ENCODE results near the gene PLD6.
"Not testable (repeated sequence)": the region's sequence is repeated elsewhere in the genome, so short reads cannot be mapped to it uniquely, and the experiment has no call there.

The PLD6 gene

GRCh38 chr17:17186051-17186450 lies 20.1 kb downstream of the PLD6 start:
- no peaks in the 10 kb centered on the region for H3K27me3 ChIP-seq (ENCODE audit: insufficient read depth, low read length)
- peaks cover 56% of the 10 kb centered on the region for H3K36me3 ChIP-seq (ENCODE audit: insufficient read depth, low read length)
- no peak overlapping the region for H3K4me3 ChIP-seq (ENCODE audit: low read length)
- no peaks in the 10 kb centered on the region for H3K9me3 ChIP-seq (ENCODE audit: low read length)
- H3K4me1 ChIP-seq (ENCODE audit: insufficient read depth, low read length): no peaks in the 10 kb centered on the region
- no peak overlapping the region for H2AFZ ChIP-seq (ENCODE audit: low read depth, low read length)

GRCh38 chr17:17184985-17185757 lies 21.0 kb downstream of the PLD6 start:
- H3K36me3 ChIP-seq (ENCODE audit: insufficient read depth, low read length): peaks cover 64% of the 10 kb centered on the region
- not testable (repeated sequence) for H3K4me3 ChIP-seq (ENCODE audit: low read length); H2AFZ ChIP-seq (ENCODE audit: low read depth, low read length)

GRCh38 chr17:17183744-17184143 lies 22.4 kb downstream of the PLD6 start:
- peaks cover 70% of the 10 kb centered on the region for H3K36me3 ChIP-seq (ENCODE audit: insufficient read depth, low read length)
- no peak overlapping the region for H2AFZ ChIP-seq (ENCODE audit: low read depth, low read length)
- H3K27me3 ChIP-seq (ENCODE audit: insufficient read depth, low read length): no peaks in the 10 kb centered on the region
- H3K4me1 ChIP-seq (ENCODE audit: insufficient read depth, low read length): no peaks in the 10 kb centered on the region
- no peaks in the 10 kb centered on the region for H3K9me3 ChIP-seq (ENCODE audit: low read length)
- H3K4me3 ChIP-seq (ENCODE audit: low read length): no peak overlapping the region

More at GRCh38 chr17:17184985-17185757, 21.0 kb downstream of the PLD6 start:
- H3K9me3 ChIP-seq (ENCODE audit: low read length); H3K27me3 ChIP-seq (ENCODE audit: insufficient read depth, low read length); H3K4me1 ChIP-seq (ENCODE audit: insufficient read depth, low read length): not testable (repeated sequence)

- Histone ChIP-seq H3K4me3 (ENCODE audit: low read length) (no peak overlapping the region), H3K9me3 (ENCODE audit: low read length) (no peaks in the 10 kb centered on the region), H2AFZ (ENCODE audit: low read depth, low read length) (no peak overlapping the region), H3K36me3 (ENCODE audit: insufficient read depth, low read length) (peaks cover 70% of the 10 kb centered on the region), H3K4me1 (ENCODE audit: insufficient read depth, low read length) (no peaks in the 10 kb centered on the region), H3K27me3 (ENCODE audit: insufficient read depth, low read length) (no peaks in the 10 kb centered on the region)
Observed at GRCh38 chr17:17182598-17183136, 23.5 kb downstream of the PLD6 start.

- no peak overlapping the region for H3K4me3 ChIP-seq (ENCODE audit: low read length)
- H2AFZ ChIP-seq (ENCODE audit: low read depth, low read length): no peak overlapping the region
- H3K4me1 ChIP-seq (ENCODE audit: insufficient read depth, low read length): no peaks in the 10 kb centered on the region
- H3K9me3 ChIP-seq (ENCODE audit: low read length): no peaks in the 10 kb centered on the region
- no peaks in the 10 kb centered on the region for H3K27me3 ChIP-seq (ENCODE audit: insufficient read depth, low read length)
- peaks cover 77% of the 10 kb centered on the region for H3K36me3 ChIP-seq (ENCODE audit: insufficient read depth, low read length)
Observed at GRCh38 chr17:17181666-17182597, 24.2 kb downstream of the PLD6 start.

- H3K27me3 ChIP-seq (ENCODE audit: insufficient read depth, low read length): no peaks in the 10 kb centered on the region
- peaks cover 79% of the 10 kb centered on the region for H3K36me3 ChIP-seq (ENCODE audit: insufficient read depth, low read length)
- no peaks in the 10 kb centered on the region for H3K9me3 ChIP-seq (ENCODE audit: low read length)
- no peak overlapping the region for H2AFZ ChIP-seq (ENCODE audit: low read depth, low read length)
- no peaks in the 10 kb centered on the region for H3K4me1 ChIP-seq (ENCODE audit: insufficient read depth, low read length)
- no peak overlapping the region for H3K4me3 ChIP-seq (ENCODE audit: low read length)
Observed at GRCh38 chr17:17180741-17181525, 25.2 kb downstream of the PLD6 start.

- Histone ChIP-seq H2AFZ (ENCODE audit: low read depth, low read length) (no peak overlapping the region), H3K27me3 (ENCODE audit: insufficient read depth, low read length) (no peaks in the 10 kb centered on the region), H3K36me3 (ENCODE audit: insufficient read depth, low read length) (peaks cover 84% of the 10 kb centered on the region), H3K4me1 (ENCODE audit: insufficient read depth, low read length) (no peaks in the 10 kb centered on the region), H3K9me3 (ENCODE audit: low read length) (no peaks in the 10 kb centered on the region), H3K4me3 (ENCODE audit: low read length) (no peak overlapping the region)
Observed at GRCh38 chr17:17180141-17180603, 26.0 kb downstream of the PLD6 start.

GRCh38 chr17:17179371-17179827 lies 26.7 kb downstream of the PLD6 start:
- no peaks in the 10 kb centered on the region for H3K27me3 ChIP-seq (ENCODE audit: insufficient read depth, low read length)
- H3K4me1 ChIP-seq (ENCODE audit: insufficient read depth, low read length): no peaks in the 10 kb centered on the region
- no peak overlapping the region for H3K4me3 ChIP-seq (ENCODE audit: low read length)
- H3K9me3 ChIP-seq (ENCODE audit: low read length): no peaks in the 10 kb centered on the region
- no peak overlapping the region for H2AFZ ChIP-seq (ENCODE audit: low read depth, low read length)
- H3K36me3 ChIP-seq (ENCODE audit: insufficient read depth, low read length): peaks cover 87% of the 10 kb centered on the region

- Histone ChIP-seq H3K4me1 (ENCODE audit: insufficient read depth, low read length) (no peaks in the 10 kb centered on the region), H2AFZ (ENCODE audit: low read depth, low read length) (no peak overlapping the region), H3K27me3 (ENCODE audit: insufficient read depth, low read length) (no peaks in the 10 kb centered on the region), H3K4me3 (ENCODE audit: low read length) (no peak overlapping the region), H3K36me3 (ENCODE audit: insufficient read depth, low read length) (peaks cover 87% of the 10 kb centered on the region), H3K9me3 (ENCODE audit: low read length) (no peaks in the 10 kb centered on the region)
Observed at GRCh38 chr17:17177176-17177575, 29.0 kb downstream of the PLD6 start.

GRCh38 chr17:17176341-17176740 lies 29.8 kb downstream of the PLD6 start:
- H3K27me3 ChIP-seq (ENCODE audit: insufficient read depth, low read length): no peaks in the 10 kb centered on the region
- no peak overlapping the region for H2AFZ ChIP-seq (ENCODE audit: low read depth, low read length)
- H3K36me3 ChIP-seq (ENCODE audit: insufficient read depth, low read length): peaks cover 84% of the 10 kb centered on the region
- no peaks in the 10 kb centered on the region for H3K9me3 ChIP-seq (ENCODE audit: low read length)
- H3K4me3 ChIP-seq (ENCODE audit: low read length): no peak overlapping the region
- H3K4me1 ChIP-seq (ENCODE audit: insufficient read depth, low read length): no peaks in the 10 kb centered on the region

GRCh38 chr17:17175917-17176316 lies 30.2 kb downstream of the PLD6 start:
- H3K27me3 ChIP-seq (ENCODE audit: insufficient read depth, low read length): no peaks in the 10 kb centered on the region
- no peak overlapping the region for H2AFZ ChIP-seq (ENCODE audit: low read depth, low read length)
- no peaks in the 10 kb centered on the region for H3K9me3 ChIP-seq (ENCODE audit: low read length)
- H3K4me1 ChIP-seq (ENCODE audit: insufficient read depth, low read length): no peaks in the 10 kb centered on the region
- H3K4me3 ChIP-seq (ENCODE audit: low read length): no peak overlapping the region
- peaks cover 83% of the 10 kb centered on the region for H3K36me3 ChIP-seq (ENCODE audit: insufficient read depth, low read length)

GRCh38 chr17:17175340-17175739 lies 30.8 kb downstream of the PLD6 start:
- H3K4me3 ChIP-seq (ENCODE audit: low read length): no peak overlapping the region
- no peaks in the 10 kb centered on the region for H3K4me1 ChIP-seq (ENCODE audit: insufficient read depth, low read length)
- H3K27me3 ChIP-seq (ENCODE audit: insufficient read depth, low read length): no peaks in the 10 kb centered on the region
- H3K9me3 ChIP-seq (ENCODE audit: low read length): no peaks in the 10 kb centered on the region
- no peak overlapping the region for H2AFZ ChIP-seq (ENCODE audit: low read depth, low read length)
- peaks cover 79% of the 10 kb centered on the region for H3K36me3 ChIP-seq (ENCODE audit: insufficient read depth, low read length)

Data from neuron (in vitro differentiated cells).